GM12891 (cell line): Measurements from ENCODE around the gene PDXK.

Experiments used
- PAX5 ChIP-seq: IDR thresholded peaks from 2 replicates; pipeline ENCODE4 v1.6.1; 2011; ENCODE audit warnings: low read length, moderate library complexity, mild to moderate bottlenecking; ENCODE audit not compliant: insufficient read depth, severe bottlenecking
- POLR2A ChIP-seq: IDR thresholded peaks from 2 replicates; pipeline ENCODE4 v1.6.1; 2011; ENCODE audit warnings: low read depth, low read length, control low read depth
- POLR2AphosphoS5 ChIP-seq: IDR thresholded peaks from 2 replicates; pipeline ENCODE4 v1.6.1; 2011; ENCODE audit warnings: low read depth, low read length, control low read depth
- TAF1 ChIP-seq: IDR thresholded peaks from 2 replicates; pipeline ENCODE4 v1.6.1; 2011; ENCODE audit warnings: low read depth, low read length, control low read depth

DNA sequence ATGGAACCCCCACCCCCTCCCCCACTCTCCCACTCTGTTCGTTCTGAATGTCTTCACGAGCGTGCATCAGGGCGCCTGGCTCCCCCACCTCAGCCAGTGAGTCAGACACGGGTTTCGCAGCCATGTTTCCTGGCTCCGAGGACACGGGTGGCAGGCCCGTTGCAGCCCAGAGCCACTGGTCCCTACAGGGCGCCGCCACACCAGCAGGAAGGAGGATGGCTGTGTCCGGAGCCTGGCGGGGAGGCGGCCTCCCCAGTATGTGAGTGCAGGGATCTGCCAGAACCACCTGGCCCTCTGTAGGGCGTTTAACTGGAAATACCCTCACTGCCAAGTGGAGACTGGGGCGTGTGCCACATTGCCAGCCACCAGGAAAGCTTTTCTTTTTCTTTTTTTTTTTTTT lies 38.7 kb downstream of the PDXK start:
- TF ChIP-seq POLR2A = no peak
- TF ChIP-seq TAF1 = no peak
- no peak for TF ChIP-seq POLR2AphosphoS5
- no peak for TF ChIP-seq PAX5
